H1 (cell line): Measurements from ENCODE around the gene SMAD7. TPM values are rescaled to one million over a fixed set of nuclear protein-coding genes. Genes with fewer than 3 reads are reported as not detected.

Experiments
- BCL11A ChIP-seq, 2 experiments: IDR thresholded peaks; one replicate each; pipeline ENCODE4 v1.6.1; 2011; ENCODE audit warnings: low read depth in 2 of 2, low read length in 2 of 2, mild to moderate bottlenecking in 2 of 2
- CTCF ChIP-seq, 3 experiments: IDR thresholded peaks; 1 replicate in 2 of 3; 2 replicates in 1 of 3; pipeline versions ENCODE4 v1.5.1 to v1.6.1; 2011; ENCODE audit warnings: low read length in 3 of 3, mild to moderate bottlenecking in 3 of 3, inconsistent platforms in 2 of 3, low read depth in 1 of 3, moderate library complexity in 1 of 3; ENCODE audit not compliant: insufficient read depth in 1 of 3; ENCODE audit errors: control extremely low read depth in 1 of 3
- YY1 ChIP-seq: IDR thresholded peaks from 2 replicates; pipeline ENCODE4 v1.6.1; 2011; ENCODE audit warnings: low read depth, mild to moderate bottlenecking, low read length
- polyA plus RNA-seq, 7 experiments: library from polyadenylated mRNA; depleted of rRNA in 3 of 7; stranded (reverse) in 5 of 7; unstranded in 2 of 7; fragments of >200 nt in 5 of 7; fragments of 200-250 nt in 2 of 7; gene quantifications; 1 replicate in 5 of 7; 2 replicates in 1 of 7; 4 replicates in 1 of 7; pipeline versions ENCODE4 v1.2.1 to v1.2.3, GENCODE V29; 2011 to 2013; ENCODE audit warnings: missing spikeins in 2 of 7, mixed read lengths in 2 of 7
- total RNA-seq: library from RNA; stranded (reverse); fragmentation: NEBNext Ultra II Directional; extraction: Animal tissue kit (Norgen Biotek cat#: 25700); gene quantifications from 2 replicates; pipeline ENCODE4 v1.2.1, GENCODE V29; 2021
- TF ChIP-seq, protein P1 (sequence below): IDR thresholded peaks from 2 replicates; pipeline ENCODE4 v1.6.1; 2012; ENCODE audit warnings: inconsistent platforms

Gene SMAD7
- total and polyA plus RNA-seq, 2 of the 8 experiments (the other 6 are each of a cell fraction or from before 2014, with no cell fraction given): 6.5 to 15.5 TPM

GRCh38 chr18:48957136-48957535, 6.4 kb upstream of the SMAD7 start (continued):
- TF ChIP-seq YY1: no peak
- no peak for TF ChIP-seq BCL11A (IDR thresholded peaks at IDR 0.05; ENCODE audit: low read depth in 2 of 2, low read length in 2 of 2)
- no peak for TF ChIP-seq CTCF (IDR thresholded peaks at IDR 0.05; ENCODE audit: control extremely low read depth in 1 of 3, insufficient read depth in 1 of 3, low read depth in 1 of 3, low read length in 3 of 3)
- TF ChIP-seq, protein P1, sequence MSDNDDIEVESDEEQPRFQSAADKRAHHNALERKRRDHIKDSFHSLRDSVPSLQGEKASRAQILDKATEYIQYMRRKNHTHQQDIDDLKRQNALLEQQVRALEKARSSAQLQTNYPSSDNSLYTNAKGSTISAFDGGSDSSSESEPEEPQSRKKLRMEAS: no peak
- TF ChIP-seq, all 59 proteins: peak for 0
